ENCODE measurements around the gene SH2B3.
A peak's percentile ranks its signal among the peaks of the same experiment; 100 is the strongest.

The SH2B3 gene

GRCh38 chr12:111426344-111427185 lies 20.8 kb downstream of the SH2B3 start:
- peak overlapping the region; percentile 59 for H3K4me3 Mint-ChIP-seq
- no peaks in the 10 kb centered on the region for H3K27me3 Mint-ChIP-seq
- H3K9me3 Mint-ChIP-seq = no peaks in the 10 kb centered on the region
- peaks cover 86% of the 10 kb centered on the region for H3K4me1 Mint-ChIP-seq (ENCODE audit: low read depth)
- peak overlapping the region; percentile 64 for H3K27ac Mint-ChIP-seq
- H3K36me3 Mint-ChIP-seq (ENCODE audit: low read depth) = peaks cover 31% of the 10 kb centered on the region

- Mint-ChIP-seq H3K4me3 (peak overlapping the region; percentile 67), H3K36me3 (ENCODE audit: low read depth) (peaks cover 36% of the 10 kb centered on the region), H3K27me3 (no peaks in the 10 kb centered on the region), H3K9me3 (no peaks in the 10 kb centered on the region), H3K27ac (peak overlapping the region; percentile 82), H3K4me1 (ENCODE audit: low read depth) (peaks cover 88% of the 10 kb centered on the region)
Measured at GRCh38 chr12:111427417-111428074, 21.8 kb downstream of the SH2B3 start.

GRCh38 chr12:111428081-111428727 lies 22.5 kb downstream of the SH2B3 start:
- H3K4me3 Mint-ChIP-seq = peak overlapping the region; percentile 67
- H3K27ac Mint-ChIP-seq = peak overlapping the region; percentile 82
- H3K36me3 Mint-ChIP-seq (ENCODE audit: low read depth) = peaks cover 38% of the 10 kb centered on the region
- peaks cover 90% of the 10 kb centered on the region for H3K4me1 Mint-ChIP-seq (ENCODE audit: low read depth)
- H3K27me3 Mint-ChIP-seq = no peaks in the 10 kb centered on the region
- no peaks in the 10 kb centered on the region for H3K9me3 Mint-ChIP-seq

- H3K4me1 Mint-ChIP-seq (ENCODE audit: low read depth) = peaks cover 96% of the 10 kb centered on the region
- peaks cover 42% of the 10 kb centered on the region for H3K36me3 Mint-ChIP-seq (ENCODE audit: low read depth)
- no peaks in the 10 kb centered on the region for H3K27me3 Mint-ChIP-seq
- H3K9me3 Mint-ChIP-seq = no peaks in the 10 kb centered on the region
- H3K4me3 Mint-ChIP-seq = peak overlapping the region; percentile 67
- peak overlapping the region; percentile 82 for H3K27ac Mint-ChIP-seq
Measured at GRCh38 chr12:111428728-111429175, 23.0 kb downstream of the SH2B3 start.

GRCh38 chr12:111429828-111430432 lies 24.2 kb downstream of the SH2B3 start:
- H3K4me1 Mint-ChIP-seq (ENCODE audit: low read depth) = peaks cover 98% of the 10 kb centered on the region
- no peaks in the 10 kb centered on the region for H3K9me3 Mint-ChIP-seq
- no peaks in the 10 kb centered on the region for H3K27me3 Mint-ChIP-seq
- H3K27ac Mint-ChIP-seq = peak overlapping the region; percentile 99
- H3K36me3 Mint-ChIP-seq (ENCODE audit: low read depth) = peaks cover 53% of the 10 kb centered on the region
- peak overlapping the region; percentile 87 for H3K4me3 Mint-ChIP-seq

DNA sequence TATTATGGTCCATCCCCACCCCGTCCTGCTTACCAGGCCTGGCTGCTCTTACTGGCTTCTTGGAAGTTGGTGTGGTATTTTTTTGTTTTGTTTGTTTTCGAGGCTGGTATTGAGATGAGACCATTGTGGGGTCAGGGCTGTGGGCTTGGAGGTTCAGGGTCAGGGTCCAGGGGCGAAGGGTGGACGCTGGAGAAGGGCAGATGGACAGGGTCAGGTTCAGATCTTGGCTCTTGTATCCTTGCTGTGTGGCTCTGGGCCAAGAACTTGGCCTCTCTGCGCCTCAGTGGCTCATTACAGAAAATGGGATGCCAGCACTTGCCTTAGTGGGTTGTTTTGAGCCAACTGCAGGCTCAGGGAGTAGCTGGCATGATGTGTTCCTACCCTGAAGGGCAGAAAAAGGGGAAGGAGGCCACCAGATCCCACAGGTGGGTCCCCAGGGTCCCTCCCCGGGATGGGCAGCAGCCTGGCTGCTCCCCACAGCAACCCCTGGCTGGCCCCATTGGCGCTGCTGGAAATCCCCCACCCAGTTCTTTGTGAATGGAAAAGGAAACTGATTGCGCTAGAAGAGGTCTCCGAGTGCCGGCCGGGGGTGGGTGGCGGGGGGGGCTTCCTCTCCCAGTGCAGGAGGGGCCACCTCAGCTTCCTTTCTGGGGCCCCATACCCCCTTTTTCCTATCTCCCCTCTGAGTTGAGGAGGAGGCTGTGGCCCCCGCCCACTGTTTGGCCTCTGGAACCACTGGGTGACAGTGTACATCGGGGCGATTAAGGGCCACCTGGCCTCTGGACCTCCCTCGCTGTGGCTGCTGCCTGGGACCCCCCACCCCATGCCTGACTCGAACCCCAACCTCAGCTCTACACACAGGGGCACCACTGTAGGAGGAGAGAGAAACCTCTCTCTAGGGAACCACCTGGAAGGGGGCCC lies 25.0 kb downstream of the SH2B3 start:
- no peaks in the 10 kb centered on the region for H3K9me3 Mint-ChIP-seq
- no peaks in the 10 kb centered on the region for H3K27me3 Mint-ChIP-seq
- H3K4me3 Mint-ChIP-seq = peak overlapping the region; percentile 87
- H3K4me1 Mint-ChIP-seq (ENCODE audit: low read depth) = peaks cover 98% of the 10 kb centered on the region
- H3K27ac Mint-ChIP-seq = peak overlapping the region; percentile 99
- H3K36me3 Mint-ChIP-seq (ENCODE audit: low read depth) = peaks cover 54% of the 10 kb centered on the region

GRCh38 chr12:111431772-111432171 lies 26.0 kb downstream of the SH2B3 start:
- Mint-ChIP-seq H3K4me1 (ENCODE audit: low read depth) (peaks cover 98% of the 10 kb centered on the region), H3K27ac (peak overlapping the region; percentile 92), H3K36me3 (ENCODE audit: low read depth) (peaks cover 57% of the 10 kb centered on the region), H3K9me3 (no peaks in the 10 kb centered on the region), H3K4me3 (peak overlapping the region; percentile 72), H3K27me3 (no peaks in the 10 kb centered on the region)

GRCh38 chr12:111434049-111434448 lies 28.3 kb downstream of the SH2B3 start:
- Mint-ChIP-seq H3K4me1 (ENCODE audit: low read depth) (peaks cover 98% of the 10 kb centered on the region), H3K27me3 (no peaks in the 10 kb centered on the region), H3K9me3 (no peaks in the 10 kb centered on the region), H3K4me3 (peak overlapping the region; percentile 80), H3K36me3 (ENCODE audit: low read depth) (peaks cover 70% of the 10 kb centered on the region), H3K27ac (peak overlapping the region; percentile 96)

GRCh38 chr12:111434680-111435338 lies 29.1 kb downstream of the SH2B3 start:
- Mint-ChIP-seq H3K27ac (peak overlapping the region; percentile 96), H3K36me3 (ENCODE audit: low read depth) (peaks cover 70% of the 10 kb centered on the region), H3K27me3 (no peaks in the 10 kb centered on the region), H3K4me1 (ENCODE audit: low read depth) (peaks cover 98% of the 10 kb centered on the region), H3K9me3 (no peaks in the 10 kb centered on the region), H3K4me3 (peak overlapping the region; percentile 80)

DNA sequence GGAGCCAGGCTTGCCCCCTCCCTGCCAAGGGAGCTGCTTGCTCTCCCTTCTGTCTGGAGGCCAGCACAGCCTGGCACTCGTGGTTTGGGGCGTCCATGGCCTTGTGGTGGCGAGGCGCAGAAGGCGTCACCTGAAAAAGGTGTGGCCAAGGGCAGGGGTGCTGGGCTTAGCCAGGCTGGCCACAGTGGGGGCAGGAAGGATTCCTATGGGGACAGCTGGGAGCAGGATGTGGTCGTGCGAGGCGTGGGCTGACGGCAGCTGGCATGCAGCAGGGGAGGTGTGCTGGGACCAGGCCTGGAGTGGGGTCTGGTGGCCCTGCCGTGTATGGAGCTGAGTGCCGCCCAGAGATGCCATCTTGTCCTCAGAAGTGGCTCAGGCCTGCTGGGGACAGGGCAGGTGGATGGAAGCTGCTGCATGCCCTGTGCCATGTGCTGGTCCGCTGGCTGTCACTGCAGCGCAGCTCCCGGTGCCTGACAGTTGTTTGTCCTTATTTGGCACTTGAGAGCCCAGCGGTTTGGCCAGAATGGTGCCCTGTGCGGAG lies 30.0 kb downstream of the SH2B3 start:
- Mint-ChIP-seq H3K4me1 (ENCODE audit: low read depth) (peaks cover 98% of the 10 kb centered on the region), H3K27ac (peak overlapping the region; percentile 96), H3K36me3 (ENCODE audit: low read depth) (peaks cover 74% of the 10 kb centered on the region), H3K4me3 (peak overlapping the region; percentile 80), H3K27me3 (no peaks in the 10 kb centered on the region), H3K9me3 (no peaks in the 10 kb centered on the region)

GRCh38 chr12:111436266-111436665 lies 30.5 kb downstream of the SH2B3 start:
- H3K4me3 Mint-ChIP-seq = peak overlapping the region; percentile 80

DNA sequence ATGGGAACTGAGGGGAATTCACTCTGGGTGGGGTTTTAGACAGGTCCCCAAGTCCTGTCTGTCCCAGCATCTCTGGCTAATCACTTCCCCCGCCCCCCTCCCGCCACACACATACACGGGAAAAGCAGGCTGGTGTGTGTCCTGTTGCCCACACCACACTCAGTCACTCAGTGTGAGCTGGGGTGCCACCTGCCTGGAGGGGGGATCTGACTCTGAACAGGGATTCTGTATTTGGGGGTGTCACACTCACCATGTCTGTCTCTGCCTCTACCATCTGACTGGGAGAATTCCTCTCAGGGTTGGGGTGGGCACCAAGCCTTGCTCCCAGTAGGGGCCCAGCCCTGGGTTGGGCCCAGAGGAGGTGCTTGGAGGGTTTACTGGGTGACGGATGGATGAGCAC lies 31.1 kb downstream of the SH2B3 start:
- Mint-ChIP-seq H3K4me3 (peak overlapping the region; percentile 49), H3K27ac (peak overlapping the region; percentile 96), H3K36me3 (ENCODE audit: low read depth) (peaks cover 72% of the 10 kb centered on the region)

More at GRCh38 chr12:111436266-111436665, 30.5 kb downstream of the SH2B3 start:
- Mint-ChIP-seq H3K27me3 (no peaks in the 10 kb centered on the region), H3K9me3 (no peaks in the 10 kb centered on the region), H3K27ac (peak overlapping the region; percentile 96), H3K4me1 (ENCODE audit: low read depth) (peaks cover 99% of the 10 kb centered on the region), H3K36me3 (ENCODE audit: low read depth) (peaks cover 77% of the 10 kb centered on the region)

GRCh38 chr12:111437816-111438454 lies 32.2 kb downstream of the SH2B3 start:
- peaks cover 99% of the 10 kb centered on the region for H3K4me1 Mint-ChIP-seq (ENCODE audit: low read depth)
- peak overlapping the region; percentile 63 for H3K4me3 Mint-ChIP-seq
- peak overlapping the region; percentile 26 for H3K27ac Mint-ChIP-seq
- peaks cover 62% of the 10 kb centered on the region for H3K36me3 Mint-ChIP-seq (ENCODE audit: low read depth)
- no peaks in the 10 kb centered on the region for H3K9me3 Mint-ChIP-seq
- H3K27me3 Mint-ChIP-seq = no peaks in the 10 kb centered on the region

More for the DNA sequence above, 31.1 kb downstream of the SH2B3 start:
- Mint-ChIP-seq H3K9me3 (no peaks in the 10 kb centered on the region), H3K4me1 (ENCODE audit: low read depth) (peaks cover 99% of the 10 kb centered on the region), H3K27me3 (no peaks in the 10 kb centered on the region)
